Upper lobe of left lung (tissue), 4 donors: Measurements from ENCODE around the gene MTCL1.

Experiments
- CTCF ChIP-seq, 6 experiments: fragments of 450-650 bp in 4 of 6; fragments of 200-600 bp in 2 of 6; sonication (generic) in 2 of 6; IDR thresholded peaks; one replicate each; pipeline ENCODE4 v1.5.1; 2016 to 2019; ENCODE audit warnings: antibody characterized with exemption in 6 of 6
- EP300 ChIP-seq, 4 donors: sonication (generic); formaldehyde crosslinking; IDR thresholded peaks; one replicate each; pipeline ENCODE4 v1.5.1; 2017; ENCODE audit warnings: antibody characterized with exemption in 4 of 4, control low read depth in 2 of 4
- POLR2A ChIP-seq, 4 donors: fragments of 450-650 bp; IDR thresholded peaks; one replicate each; pipeline ENCODE4 v1.5.1; 2016 to 2017; ENCODE audit warnings: antibody characterized with exemption in 4 of 4, mild to moderate bottlenecking in 2 of 4
- POLR2AphosphoS5 ChIP-seq, 2 donors: sonication (generic); formaldehyde crosslinking; IDR thresholded peaks; one replicate each; pipeline ENCODE4 v1.5.1; 2017; ENCODE audit warnings: antibody characterized with exemption in 2 of 2

- TF ChIP-seq CTCF (IDR thresholded peaks at IDR 0.05) (no peak), POLR2A (IDR thresholded peaks at IDR 0.05) (no peak), POLR2AphosphoS5 (IDR thresholded peaks at IDR 0.05) (no peak), EP300 (IDR thresholded peaks at IDR 0.05) (no peak)
These were observed 36.2 kb downstream of the MTCL1 start for GRCh38 chr18:8741532-8741931.
